MCF 10A (cell line): ENCODE data around the gene SH3PXD2B. TPM values are rescaled to one million over a fixed set of nuclear protein-coding genes. Genes with fewer than 3 reads are reported as not detected.

ENCODE experiments used
- BruUV-seq: library from RNA; stranded (reverse); fragments of 400-500 nt; replicated peaks from 2 replicates; lab custom pipeline; 2021; lab: Mats Ljungman, UMichigan
- CTCF ChIA-PET: fragments of 300-600 bp; sonication (Branson Sonifier 250); formaldehyde crosslinking; extraction: SDS; loops from one replicate; lab custom pipeline; 2021; ENCODE audit warnings: antibody characterized with exemption, inconsistent platforms; lab: Yijun Ruan, JAX
- POLR2A ChIA-PET: fragments of 300-600, 350-650 bp; sonication (Branson Sonifier 250); formaldehyde crosslinking; extraction: SDS; loops from one replicate; lab custom pipeline; 2020; ENCODE audit warnings: antibody characterized with exemption, inconsistent platforms; lab: Yijun Ruan, JAX
- DNase-seq: peaks from one replicate; pipeline ENCODE4 v3.0.0-alpha.2; 2018; ENCODE audit not compliant: unreplicated experiment
- H3K27ac Mint-ChIP-seq: one replicate; pipeline ENCODE4 v1.8.0; 2022; ENCODE audit warnings: mild to moderate bottlenecking, low read depth, mixed read lengths; ENCODE audit not compliant: unreplicated experiment
- H3K27me3 Mint-ChIP-seq: one replicate; pipeline ENCODE4 v1.8.0; 2022; ENCODE audit warnings: mixed read lengths; ENCODE audit not compliant: insufficient read depth, unreplicated experiment
- H3K36me3 Mint-ChIP-seq: one replicate; pipeline ENCODE4 v1.8.0; 2022; ENCODE audit warnings: mild to moderate bottlenecking, moderate library complexity, mixed read lengths; ENCODE audit not compliant: insufficient read depth, unreplicated experiment
- H3K4me1 Mint-ChIP-seq: one replicate; pipeline ENCODE4 v1.8.0; 2022; ENCODE audit warnings: mixed read lengths; ENCODE audit not compliant: insufficient read depth, unreplicated experiment
- H3K4me3 Mint-ChIP-seq: one replicate; pipeline ENCODE4 v1.8.0; 2022; ENCODE audit warnings: mild to moderate bottlenecking, moderate library complexity, mixed read lengths; ENCODE audit not compliant: unreplicated experiment
- H3K9me3 Mint-ChIP-seq: one replicate; pipeline ENCODE4 v1.8.0; 2022; ENCODE audit warnings: mixed read lengths; ENCODE audit not compliant: unreplicated experiment
- CTCF ChIP-seq: fragments of 200-600 bp; IDR thresholded peaks from one replicate; pipeline ENCODE4 v1.8.0; 2022; ENCODE audit warnings: antibody characterized with exemption, mild to moderate bottlenecking; ENCODE audit not compliant: unreplicated experiment
- intact Hi-C: fragments of 100-400 bp; cut with micrococcal nuclease; formaldehyde crosslinking; loops from 2 replicates; pipeline ENCODE4 v1.14.1; 2022
- total RNA-seq: library from RNA; stranded (reverse); gene quantifications from 2 replicates; pipeline ENCODE4 v1.2.3, GENCODE V29; 2022

SH3PXD2B gene
- total RNA-seq, 1 experiment from 2014 or later: 34.1 TPM

DNA sequence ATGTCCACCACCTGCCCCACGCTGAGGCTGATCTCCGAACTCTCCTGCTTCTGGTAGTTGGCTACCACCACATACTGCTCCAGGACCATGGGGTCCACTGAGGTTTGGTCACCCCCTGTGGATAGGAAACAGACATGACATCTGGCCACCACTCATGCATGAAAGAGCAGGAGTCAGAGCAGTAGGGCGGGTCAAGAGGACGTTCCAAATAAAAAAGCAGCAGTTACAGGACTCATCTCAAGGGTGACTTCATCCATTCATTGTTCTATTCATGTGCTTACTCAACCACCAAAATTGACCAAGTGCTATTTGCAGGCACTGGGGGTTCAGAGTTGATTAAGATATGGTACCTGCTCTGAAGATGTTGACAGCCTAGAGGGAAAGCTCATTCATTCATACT, 91.6 kb downstream of the SH3PXD2B start:
- no peak overlapping the region for H3K4me3 Mint-ChIP-seq
- intact Hi-C loops: no loop called here
- CTCF ChIA-PET: interaction anchor here (0.6 to 1.0 kb wide), 2 partner anchors 9 to 20 kb away, joined by 3 read pairs; no protein-coding TSS in a partner anchor
- H3K27ac Mint-ChIP-seq: peak overlapping the region; percentile 99
- no TSS peak for BruUV-seq
- peaks cover 10% of the 10 kb centered on the region for H3K9me3 Mint-ChIP-seq
- H3K36me3 Mint-ChIP-seq: peaks cover 55% of the 10 kb centered on the region
- DNase-seq: no peak
- no peaks in the 10 kb centered on the region for H3K27me3 Mint-ChIP-seq
- POLR2A ChIA-PET: interaction anchor here (1.0 kb wide), 1 partner anchor 55 kb away, joined by 3 read pairs; no protein-coding TSS in a partner anchor
- TF ChIP-seq CTCF: no peak
- peaks cover 46% of the 10 kb centered on the region for H3K4me1 Mint-ChIP-seq

DNA sequence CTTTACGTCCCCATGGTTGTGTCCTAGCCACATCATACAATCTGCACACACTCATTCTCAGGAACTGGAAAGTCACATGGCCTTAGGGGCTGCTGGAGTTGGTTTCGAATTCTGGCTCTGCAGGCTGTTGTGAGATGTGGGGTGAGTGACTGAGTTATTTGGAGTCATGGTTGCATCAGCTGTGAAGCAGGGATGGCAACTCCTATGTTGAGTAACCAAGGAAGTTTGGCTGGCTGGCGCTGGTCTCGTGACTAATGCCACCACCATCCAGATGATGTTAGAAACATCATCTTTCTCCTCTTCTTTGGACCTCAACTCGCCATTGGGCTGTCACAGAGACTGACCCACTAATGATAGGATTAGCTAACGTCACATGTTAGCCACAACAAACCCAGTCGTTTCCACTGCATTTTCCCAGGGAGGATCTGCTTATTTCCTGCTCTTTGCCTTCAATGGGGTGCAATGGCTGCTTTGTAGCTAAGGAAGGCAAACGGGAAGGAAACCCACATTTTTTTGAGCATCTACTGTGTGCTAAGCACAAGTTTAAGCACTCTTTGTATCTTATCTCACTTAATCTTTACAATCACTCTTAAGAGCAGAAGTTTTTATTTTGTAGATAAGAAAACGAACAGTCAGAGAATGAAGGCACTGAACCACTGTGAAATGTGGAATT, 92.6 kb downstream of the SH3PXD2B start:
- peaks cover 10% of the 10 kb centered on the region for H3K9me3 Mint-ChIP-seq
- H3K4me3 Mint-ChIP-seq: peak overlapping the region; percentile 58
- peaks cover 46% of the 10 kb centered on the region for H3K4me1 Mint-ChIP-seq
- intact Hi-C loops: loop anchor here (1.0 to 2.0 kb wide), 2 partner anchors 51 to 92 kb away; no protein-coding TSS in a partner anchor
- H3K27me3 Mint-ChIP-seq: no peaks in the 10 kb centered on the region
- BruUV-seq: no TSS peak
- POLR2A ChIA-PET: interaction anchor here (0.8 to 2.2 kb wide), 11 partner anchors 12 to 696 kb away, joined by 3 to 29 read pairs (median 3); partner anchors contain the start of genes SH3PXD2B and UBTD2
- DNase-seq: peak; percentile 100
- peak overlapping the region; percentile 99 for H3K27ac Mint-ChIP-seq
- no peak for TF ChIP-seq CTCF
- CTCF ChIA-PET: interaction anchor here (0.5 to 1.8 kb wide), 6 partner anchors 9 to 128 kb away, joined by 3 to 6 read pairs (median 4); no protein-coding TSS in a partner anchor
- H3K36me3 Mint-ChIP-seq: peaks cover 66% of the 10 kb centered on the region

DNA sequence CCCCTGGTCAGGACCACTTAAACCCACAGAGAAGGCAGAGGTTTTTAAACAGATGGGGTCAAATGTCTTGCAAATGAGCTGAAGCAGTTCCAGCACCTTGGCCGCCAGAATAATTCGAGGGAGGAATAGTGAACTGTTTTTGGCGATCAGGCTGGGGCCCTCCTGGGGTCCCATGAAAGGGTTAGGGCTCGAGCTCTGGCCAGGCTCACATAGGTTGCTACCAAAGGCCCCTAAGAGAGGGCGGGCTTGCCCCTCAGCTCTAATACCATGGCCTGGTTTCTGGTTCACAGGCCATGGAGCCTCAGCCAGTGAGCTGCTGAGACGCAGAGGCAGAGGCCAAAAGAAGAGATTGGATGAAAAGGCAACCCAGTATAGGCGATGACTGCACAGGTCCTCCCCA, 96.0 kb downstream of the SH3PXD2B start:
- H3K4me1 Mint-ChIP-seq: peaks cover 26% of the 10 kb centered on the region

More for the DNA sequence above, 96.0 kb downstream of the SH3PXD2B start:
- Mint-ChIP-seq H3K36me3 (peaks cover 80% of the 10 kb centered on the region), H3K9me3 (peaks cover 7% of the 10 kb centered on the region), H3K4me3 (no peak overlapping the region), H3K27ac (no peak overlapping the region), H3K27me3 (no peaks in the 10 kb centered on the region)
- no peak for TF ChIP-seq CTCF
- BruUV-seq: no TSS peak
- ChIA-PET POLR2A (no interaction called here), CTCF (no interaction called here)
- no peak for DNase-seq
- intact Hi-C loops: no loop called here
